Activated T-cell treated with anti-CD3 and anti-CD28 coated beads, Interleukin-2, amount 50 U/mL, for 1 hour (primary cell): ENCODE measurements around the gene ASMT.
"Not testable (repeated sequence)": the region's sequence is repeated elsewhere in the genome, so short reads cannot be mapped to it uniquely, and the experiment has no call there.

Experiments
- DNase-seq: peaks from one replicate; pipeline ENCODE4 v3.0.0-alpha.2; 2020

The ASMT gene

GRCh38 chrX:1656379-1656778 lies 41.5 kb downstream of the ASMT start:
- DNase-seq = no peak

- DNase-seq = peak; percentile 51
Measured at GRCh38 chrX:1657367-1658070, 42.7 kb downstream of the ASMT start.

- DNase-seq = no peak
Measured at GRCh38 chrX:1658071-1658491, 43.2 kb downstream of the ASMT start.

GRCh38 chrX:1659664-1660461 lies 45.0 kb downstream of the ASMT start:
- DNase-seq = no peak

GRCh38 chrX:1661048-1661921 lies 46.4 kb downstream of the ASMT start:
- peak; percentile 65 for DNase-seq

- no peak for DNase-seq
Measured at GRCh38 chrX:1661922-1662221, 47.0 kb downstream of the ASMT start.

GRCh38 chrX:1667566-1667965 lies 52.7 kb downstream of the ASMT start:
- no peak for DNase-seq

GRCh38 chrX:1673337-1673736 lies 58.5 kb downstream of the ASMT start:
- DNase-seq = no peak

GRCh38 chrX:1676866-1677265 lies 62.0 kb downstream of the ASMT start:
- DNase-seq = no peak

- DNase-seq = no peak
Measured at GRCh38 chrX:1679238-1679637, 64.4 kb downstream of the ASMT start.

- DNase-seq = no peak
Measured at GRCh38 chrX:1681439-1681838, 66.6 kb downstream of the ASMT start.

- not testable (repeated sequence) for DNase-seq
Measured at GRCh38 chrX:1681856-1682255, 67.0 kb downstream of the ASMT start.

GRCh38 chrX:1682501-1682900 lies 67.6 kb downstream of the ASMT start:
- not testable (repeated sequence) for DNase-seq

- not testable (repeated sequence) for DNase-seq
Measured at GRCh38 chrX:1684883-1685282, 70.0 kb downstream of the ASMT start.

GRCh38 chrX:1685444-1685880 lies 70.6 kb downstream of the ASMT start:
- DNase-seq = not testable (repeated sequence)

- DNase-seq = no peak
Measured at GRCh38 chrX:1686642-1687041, 71.8 kb downstream of the ASMT start.
